Heart left ventricle (tissue), 13 donors: ENCODE results near the gene COX7A2.

ENCODE experiments used
- POLR2A ChIP-seq, 2 donors: fragments of 450-650 bp; IDR thresholded peaks; one replicate each; pipeline ENCODE4 v1.6.1; 2017; ENCODE audit warnings: antibody characterized with exemption in 2 of 2, mild to moderate bottlenecking in 2 of 2, moderate library complexity in 2 of 2
- TF ChIP-seq, protein P1 (sequence below), 12 donors: fragments of 200-600 bp; sonication (generic) in 4 of 12; IDR thresholded peaks; one replicate each; pipeline versions ENCODE4 v1.5.0 to v1.8.0; 2018 to 2022; ENCODE audit warnings: antibody characterized with exemption in 12 of 12, mild to moderate bottlenecking in 5 of 12
- donor health status: ischemic (EF 13 %, LVEDD 7.1; RV severe dilation, severe dysfunction).
- donor health status: DM: no; HTN: yes; CAD: no.
- donor health status: DM: no; HTN: no; CAD: no.
- donor health status: ischemic (EF 25% LVEDD 6.9; RV normal size, moderate dysfunction).
- donor health status: ischemic (EF 25% LVEDD 5.7; RV mildly dilated, moderate dysfunction).
- donor health status: ischemic (EF 35%, LVEDD 5.7; RV mildly dilated, moderate dysfunction).
- donor health status: nonischemic (EF 11% LVEDD 7.7; RV severe dilation, severe dysfunction).
- donor health status: DM: yes; HTN: yes; CAD: no.
- donor health status: PGD.
- donor health status: ischemic (EF 29% LVEDD 5.4; RV normal size, mild dysfunction).
- donor health status: nonischemic (EF 23%, LVEDD 6.1; RV moderate dilation, normal function).

DNA sequence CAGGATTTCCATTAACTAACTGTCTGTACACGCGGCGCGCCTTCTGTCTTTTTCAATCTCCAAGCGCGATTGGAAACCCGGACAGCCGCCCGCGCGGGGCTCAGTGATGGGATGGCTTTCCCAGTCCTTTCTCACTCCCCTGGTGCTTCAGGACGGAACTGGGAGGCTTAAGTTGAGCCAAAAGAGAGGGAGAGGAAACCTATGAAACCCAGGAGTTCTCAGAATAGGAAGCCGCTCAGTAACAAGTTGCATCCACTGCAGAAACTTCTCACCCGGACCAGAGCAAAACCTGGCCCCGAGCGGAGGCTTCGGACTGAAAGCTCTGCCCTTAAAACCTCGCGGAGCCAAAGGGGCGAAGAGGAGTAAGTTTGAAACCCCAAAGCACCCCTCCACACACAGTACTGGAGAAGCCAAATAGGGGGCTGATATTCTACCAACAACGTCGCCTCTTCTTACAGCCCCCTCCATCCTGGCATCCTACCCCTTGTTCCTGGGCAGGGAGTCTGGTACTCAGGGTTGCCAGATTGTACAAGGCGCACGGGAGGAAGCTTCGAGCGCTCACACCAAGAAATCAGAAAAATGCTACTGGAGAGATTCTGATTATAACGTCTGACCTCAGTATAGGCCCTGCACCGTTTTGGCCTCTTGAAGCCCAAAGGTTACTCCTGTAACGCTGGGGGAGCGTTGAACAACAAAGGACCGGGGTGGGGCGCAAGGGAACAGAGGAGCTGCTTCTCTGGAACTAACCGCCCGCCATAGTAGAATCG is 36.8 kb downstream of the COX7A2 start:
- TF ChIP-seq, protein P1, sequence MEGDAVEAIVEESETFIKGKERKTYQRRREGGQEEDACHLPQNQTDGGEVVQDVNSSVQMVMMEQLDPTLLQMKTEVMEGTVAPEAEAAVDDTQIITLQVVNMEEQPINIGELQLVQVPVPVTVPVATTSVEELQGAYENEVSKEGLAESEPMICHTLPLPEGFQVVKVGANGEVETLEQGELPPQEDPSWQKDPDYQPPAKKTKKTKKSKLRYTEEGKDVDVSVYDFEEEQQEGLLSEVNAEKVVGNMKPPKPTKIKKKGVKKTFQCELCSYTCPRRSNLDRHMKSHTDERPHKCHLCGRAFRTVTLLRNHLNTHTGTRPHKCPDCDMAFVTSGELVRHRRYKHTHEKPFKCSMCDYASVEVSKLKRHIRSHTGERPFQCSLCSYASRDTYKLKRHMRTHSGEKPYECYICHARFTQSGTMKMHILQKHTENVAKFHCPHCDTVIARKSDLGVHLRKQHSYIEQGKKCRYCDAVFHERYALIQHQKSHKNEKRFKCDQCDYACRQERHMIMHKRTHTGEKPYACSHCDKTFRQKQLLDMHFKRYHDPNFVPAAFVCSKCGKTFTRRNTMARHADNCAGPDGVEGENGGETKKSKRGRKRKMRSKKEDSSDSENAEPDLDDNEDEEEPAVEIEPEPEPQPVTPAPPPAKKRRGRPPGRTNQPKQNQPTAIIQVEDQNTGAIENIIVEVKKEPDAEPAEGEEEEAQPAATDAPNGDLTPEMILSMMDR (IDR thresholded peaks at IDR 0.05): no peak
- no peak for TF ChIP-seq POLR2A (IDR thresholded peaks at IDR 0.05)
